Mucosa of rectum (tissue), 2 donors: Measurements from ENCODE around the gene NEIL1.

Source experiments
- H3K27ac ChIP-seq, 2 donors: one replicate each; pipeline ENCODE4 v1.7.0; 2013; ENCODE audit warnings: inconsistent platforms in 2 of 2, low read depth in 2 of 2, low read length in 2 of 2
- H3K27me3 ChIP-seq, 2 donors: one replicate each; pipeline ENCODE4 v1.7.0; 2013; ENCODE audit warnings: low read length in 2 of 2; ENCODE audit not compliant: control insufficient read depth in 2 of 2, insufficient read depth in 2 of 2
- H3K36me3 ChIP-seq, 2 donors: one replicate each; pipeline ENCODE4 v1.7.0; 2013; ENCODE audit warnings: low read length in 2 of 2; ENCODE audit not compliant: control insufficient read depth in 2 of 2, insufficient read depth in 2 of 2
- H3K4me1 ChIP-seq, 2 donors: one replicate each; pipeline ENCODE4 v1.7.0; 2013; ENCODE audit warnings: low read length in 2 of 2, mild to moderate bottlenecking in 1 of 2; ENCODE audit not compliant: control insufficient read depth in 2 of 2, insufficient read depth in 2 of 2
- H3K4me3 ChIP-seq, 2 donors: one replicate each; pipeline ENCODE4 v1.7.0; 2013; ENCODE audit warnings: low read length in 2 of 2
- H3K9ac ChIP-seq, 2 donors: one replicate each; pipeline ENCODE4 v1.7.0; 2013; ENCODE audit warnings: low read length in 2 of 2, low read depth in 1 of 2, mild to moderate bottlenecking in 1 of 2
- H3K9me3 ChIP-seq, 2 donors: one replicate each; pipeline ENCODE4 v1.7.0; 2013; ENCODE audit warnings: low read length in 2 of 2; ENCODE audit not compliant: control insufficient read depth in 2 of 2
- donor health status: healthy.
- donor health status: Normal muscosa, but diverticular disease.

Gene NEIL1

DNA sequence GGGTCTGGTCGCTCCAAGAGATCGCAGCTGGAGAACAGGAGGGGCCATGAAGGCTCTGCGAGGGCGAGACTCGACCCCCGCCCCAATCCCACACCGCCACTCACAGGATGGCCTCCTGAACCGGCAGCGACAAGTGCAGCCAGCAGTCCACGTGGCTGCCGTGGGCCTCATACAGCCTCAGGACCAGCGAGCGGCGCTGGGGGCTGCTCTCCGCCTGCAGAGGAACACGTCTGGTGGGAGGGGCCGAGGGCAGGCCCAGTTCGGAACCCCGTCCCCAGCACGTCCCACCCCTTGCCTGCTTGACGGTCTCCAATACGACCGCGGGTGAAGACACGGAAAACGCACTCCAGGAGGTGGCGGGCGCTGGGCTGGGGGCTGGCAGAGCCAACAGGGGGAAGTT is 9.2 kb downstream of the NEIL1 start:
- Histone ChIP-seq H3K27ac (no peak overlapping the region), H3K27me3 (no peaks in the 10 kb centered on the region), H3K36me3 (peaks cover 30 to 47% of the 10 kb centered on the region in 2 donors), H3K9ac (no peak overlapping the region), H3K4me3 (no peak overlapping the region), H3K4me1 (no peaks in the 10 kb centered on the region), H3K9me3 (no peaks in the 10 kb centered on the region)

DNA sequence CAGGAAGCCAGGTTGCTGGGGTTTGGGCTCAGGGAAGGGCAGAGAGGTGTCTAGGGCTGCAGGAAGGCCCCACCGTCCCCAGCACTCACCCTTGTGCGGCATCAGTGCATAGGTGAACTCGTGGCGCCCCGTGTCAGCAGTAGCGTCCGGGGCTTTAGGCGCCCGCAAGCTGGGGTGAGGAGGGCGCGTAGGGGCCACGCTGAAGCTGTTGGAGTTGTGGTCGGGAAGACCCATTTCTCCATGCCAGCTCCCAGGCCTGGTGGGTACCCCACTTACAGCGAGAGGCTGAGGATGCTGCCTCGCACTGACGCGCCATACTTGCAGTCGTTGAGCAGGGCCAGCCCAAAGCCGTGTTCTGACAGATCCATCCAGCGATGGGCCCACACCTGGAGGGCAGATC is 9.7 kb downstream of the NEIL1 start:
- Histone ChIP-seq H3K27me3 (no peaks in the 10 kb centered on the region), H3K4me1 (no peaks in the 10 kb centered on the region), H3K9me3 (no peaks in the 10 kb centered on the region), H3K36me3 (peaks cover 35 to 52% of the 10 kb centered on the region in 2 donors), H3K4me3 (no peak overlapping the region), H3K9ac (no peak overlapping the region), H3K27ac (no peak overlapping the region)

DNA sequence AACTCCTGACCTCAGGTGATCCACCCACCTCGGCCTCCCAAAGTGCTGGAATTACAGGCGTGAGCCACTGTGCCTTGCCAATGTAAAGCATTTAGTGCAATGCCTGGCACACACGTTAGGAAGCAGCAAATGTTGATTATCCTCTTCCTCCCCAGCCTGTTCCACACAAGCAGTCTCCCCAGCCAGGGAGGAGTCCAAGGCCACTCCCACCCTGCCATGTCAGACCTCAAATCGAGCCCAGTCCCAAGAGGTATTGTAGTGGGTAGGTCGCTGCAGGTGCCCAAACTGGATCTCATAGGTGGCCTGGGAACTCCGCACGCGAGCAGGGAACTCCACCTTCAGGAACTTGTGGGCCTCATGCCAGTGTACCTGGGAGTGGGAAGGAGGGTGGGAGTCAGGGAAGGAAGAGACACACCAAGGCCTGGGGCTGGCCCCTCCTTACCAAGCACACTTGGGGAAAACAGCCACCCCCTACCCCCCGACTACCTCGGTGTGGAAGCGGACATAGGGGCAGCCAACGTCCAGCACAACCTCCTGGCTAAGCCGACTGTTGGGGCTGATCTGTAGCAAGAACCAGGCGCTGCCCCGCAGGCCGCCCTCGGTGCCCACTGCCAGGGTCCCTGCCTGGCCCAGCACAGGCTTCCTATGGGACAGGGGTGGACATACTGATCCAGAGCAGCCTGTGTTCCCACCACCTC is 11.3 kb downstream of the NEIL1 start:
- H3K9me3 ChIP-seq: no peaks in the 10 kb centered on the region
- H3K27ac ChIP-seq: no peak overlapping the region
- no peaks in the 10 kb centered on the region for H3K27me3 ChIP-seq
- H3K4me1 ChIP-seq: no peaks in the 10 kb centered on the region
- no peak overlapping the region for H3K4me3 ChIP-seq
- H3K36me3 ChIP-seq: peaks cover 39 to 67% of the 10 kb centered on the region in 2 donors
- no peak overlapping the region for H3K9ac ChIP-seq

DNA sequence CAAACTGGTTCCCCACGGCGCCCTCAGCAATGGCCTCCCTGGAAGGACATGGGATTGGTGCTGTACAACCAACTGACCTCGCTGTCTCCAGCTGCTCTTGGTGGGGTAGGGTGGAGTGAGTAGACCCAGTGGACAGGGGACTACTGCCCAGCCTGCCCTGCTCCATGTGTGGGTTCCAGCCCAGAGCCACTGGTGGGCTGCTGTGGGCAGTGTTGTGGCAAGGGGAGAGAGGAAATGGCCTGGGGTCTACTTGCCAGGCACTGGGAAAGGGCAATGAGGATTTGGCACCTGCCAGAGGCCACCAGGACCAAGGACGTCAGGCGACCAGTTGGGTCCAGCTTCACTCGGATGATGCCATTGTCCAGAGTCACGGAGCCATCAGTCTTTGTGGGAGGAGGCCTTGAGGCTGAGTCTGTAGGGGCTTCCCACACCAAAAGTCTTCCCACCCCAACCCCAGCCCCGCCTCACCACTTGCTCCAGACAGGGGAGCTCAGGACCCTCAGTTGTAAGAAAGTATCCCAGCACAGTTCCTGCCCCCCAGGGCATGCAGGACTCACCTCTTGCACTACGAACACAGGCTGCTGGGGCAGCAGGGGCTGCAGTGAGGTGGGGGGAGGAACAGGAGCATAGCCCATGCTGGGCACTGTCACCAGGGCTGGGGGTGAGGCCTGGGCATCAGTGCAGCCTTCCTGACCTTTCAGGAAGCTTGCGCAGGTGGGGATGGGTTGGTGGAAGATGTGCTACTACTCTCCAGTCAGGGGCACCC is 12.1 kb downstream of the NEIL1 start:
- Histone ChIP-seq H3K9ac (no peak overlapping the region), H3K4me1 (no peaks in the 10 kb centered on the region), H3K4me3 (no peak overlapping the region), H3K27me3 (no peaks in the 10 kb centered on the region), H3K9me3 (no peaks in the 10 kb centered on the region), H3K36me3 (peaks cover 41 to 67% of the 10 kb centered on the region in 2 donors), H3K27ac (no peak overlapping the region)

DNA sequence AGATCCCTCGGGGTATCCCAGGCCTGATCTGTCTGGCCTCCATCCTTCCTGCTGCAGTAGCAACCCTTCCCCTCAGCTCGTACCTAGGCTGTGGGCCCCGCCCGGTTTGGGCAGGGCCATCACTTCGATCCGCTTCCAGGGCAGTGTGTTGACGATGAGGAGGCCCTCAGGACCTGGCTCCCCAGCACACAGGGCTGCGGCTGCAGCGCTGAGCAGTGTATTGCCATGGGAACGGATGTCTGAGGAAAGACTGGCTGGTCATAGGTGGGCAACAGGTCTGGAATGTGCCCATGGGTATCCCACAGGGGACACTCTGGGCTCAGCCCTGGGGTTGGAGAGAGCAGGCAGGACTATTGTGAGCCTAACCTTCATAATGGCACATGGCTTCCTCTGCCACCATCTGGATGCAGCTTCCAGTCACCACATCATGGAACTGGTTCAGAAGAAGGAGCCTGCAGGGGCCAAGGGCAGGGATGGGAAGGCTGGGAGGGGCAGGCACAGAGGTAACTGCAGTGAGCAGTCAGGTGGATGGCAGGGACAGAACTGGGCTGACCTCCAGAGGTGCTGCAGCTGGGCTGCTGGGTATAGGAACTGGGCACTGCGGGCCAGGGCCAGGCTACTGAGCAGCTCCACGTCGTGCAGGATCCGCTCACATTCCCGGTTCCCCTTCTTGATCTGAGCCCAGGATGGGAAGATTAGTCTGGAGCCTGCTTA is 12.9 kb downstream of the NEIL1 start:
- Histone ChIP-seq H3K9ac (no peak overlapping the region), H3K36me3 (peaks cover 44 to 73% of the 10 kb centered on the region in 2 donors), H3K27ac (no peak overlapping the region), H3K9me3 (no peaks in the 10 kb centered on the region), H3K27me3 (no peaks in the 10 kb centered on the region), H3K4me3 (no peak overlapping the region), H3K4me1 (no peaks in the 10 kb centered on the region)

DNA sequence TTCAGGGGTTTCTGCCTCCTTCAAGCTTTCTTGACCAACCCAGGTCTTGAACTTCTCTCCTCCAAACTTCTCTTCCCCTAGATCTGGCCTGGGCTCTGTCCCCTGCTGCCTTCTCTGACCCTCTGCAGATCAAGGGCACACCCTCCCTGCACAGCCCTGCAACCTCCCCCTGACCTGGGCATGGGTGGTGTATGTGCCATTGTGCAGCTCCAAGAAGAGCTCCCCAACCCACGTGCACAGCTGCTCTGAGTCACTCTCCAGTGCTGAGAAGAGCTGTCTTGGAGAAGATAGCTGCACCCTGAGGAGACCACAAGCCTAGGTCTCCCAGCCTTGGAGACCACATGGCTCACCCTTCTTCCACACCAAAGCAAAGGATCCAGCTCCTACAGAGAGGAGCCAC is 13.6 kb downstream of the NEIL1 start:
- no peak overlapping the region for H3K27ac ChIP-seq
- H3K9ac ChIP-seq: no peak overlapping the region
- no peaks in the 10 kb centered on the region for H3K4me1 ChIP-seq
- no peaks in the 10 kb centered on the region for H3K27me3 ChIP-seq
- peaks cover 48 to 71% of the 10 kb centered on the region in 2 donors for H3K36me3 ChIP-seq
- no peak overlapping the region for H3K4me3 ChIP-seq
- no peaks in the 10 kb centered on the region for H3K9me3 ChIP-seq

DNA sequence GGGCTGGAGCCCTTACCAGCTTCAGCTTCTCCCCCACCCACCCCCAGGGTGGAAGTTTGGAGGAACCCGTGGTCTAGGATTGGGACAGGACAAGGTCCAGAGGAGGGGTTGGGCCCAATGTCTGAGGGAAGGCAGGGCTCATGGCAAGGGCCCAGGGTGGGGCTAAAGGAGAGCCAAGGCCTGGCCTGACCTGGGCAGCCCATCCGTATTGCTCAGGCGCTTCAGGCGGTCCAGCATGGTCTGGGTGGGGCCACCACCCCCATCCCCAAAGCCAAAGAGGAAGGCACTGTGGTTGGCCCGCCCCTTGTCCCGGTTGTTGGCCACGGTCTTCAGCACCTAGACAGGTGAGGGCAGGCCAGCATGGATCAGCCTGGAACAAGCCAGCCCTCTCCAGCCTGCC is 14.0 kb downstream of the NEIL1 start:
- Histone ChIP-seq H3K4me3 (no peak overlapping the region), H3K9me3 (no peaks in the 10 kb centered on the region), H3K27ac (no peak overlapping the region), H3K36me3 (peaks cover 48 to 72% of the 10 kb centered on the region in 2 donors), H3K27me3 (no peaks in the 10 kb centered on the region), H3K4me1 (no peaks in the 10 kb centered on the region), H3K9ac (no peak overlapping the region)

DNA sequence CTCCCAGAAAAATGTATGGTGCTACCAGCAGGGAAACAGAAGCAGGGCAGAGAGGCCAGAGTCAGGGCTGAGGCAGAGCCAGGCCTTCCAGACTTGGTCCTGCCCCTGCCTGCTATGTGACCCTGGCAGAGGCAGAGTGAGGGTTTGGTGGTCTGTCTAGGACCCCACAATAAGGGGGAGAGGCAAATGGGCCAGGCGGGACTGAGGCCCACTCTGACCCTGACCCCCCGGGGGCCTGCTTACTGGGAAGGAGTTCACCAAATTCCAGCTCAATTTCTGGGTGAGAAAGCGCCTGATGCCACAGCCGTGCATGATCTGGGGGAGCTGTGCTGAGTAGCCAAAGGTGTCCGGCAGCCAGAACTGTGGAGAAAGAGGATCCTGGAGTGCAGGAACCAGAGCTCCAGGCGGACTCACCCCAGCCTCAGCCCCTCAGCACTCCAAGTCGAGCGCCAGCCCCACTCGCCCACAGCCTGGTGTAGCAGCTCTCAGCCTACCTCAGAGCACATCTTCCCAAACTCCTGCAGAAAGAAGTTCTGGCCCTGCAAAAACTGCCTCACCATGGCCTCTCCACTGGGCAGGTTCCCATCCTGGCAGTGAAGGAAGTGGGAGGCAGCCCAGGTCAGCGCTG is 14.6 kb downstream of the NEIL1 start:
- Histone ChIP-seq H3K4me1 (no peaks in the 10 kb centered on the region), H3K27ac (no peak overlapping the region), H3K9me3 (no peaks in the 10 kb centered on the region), H3K36me3 (peaks cover 49 to 72% of the 10 kb centered on the region in 2 donors), H3K4me3 (no peak overlapping the region), H3K27me3 (no peaks in the 10 kb centered on the region), H3K9ac (no peak overlapping the region)

DNA sequence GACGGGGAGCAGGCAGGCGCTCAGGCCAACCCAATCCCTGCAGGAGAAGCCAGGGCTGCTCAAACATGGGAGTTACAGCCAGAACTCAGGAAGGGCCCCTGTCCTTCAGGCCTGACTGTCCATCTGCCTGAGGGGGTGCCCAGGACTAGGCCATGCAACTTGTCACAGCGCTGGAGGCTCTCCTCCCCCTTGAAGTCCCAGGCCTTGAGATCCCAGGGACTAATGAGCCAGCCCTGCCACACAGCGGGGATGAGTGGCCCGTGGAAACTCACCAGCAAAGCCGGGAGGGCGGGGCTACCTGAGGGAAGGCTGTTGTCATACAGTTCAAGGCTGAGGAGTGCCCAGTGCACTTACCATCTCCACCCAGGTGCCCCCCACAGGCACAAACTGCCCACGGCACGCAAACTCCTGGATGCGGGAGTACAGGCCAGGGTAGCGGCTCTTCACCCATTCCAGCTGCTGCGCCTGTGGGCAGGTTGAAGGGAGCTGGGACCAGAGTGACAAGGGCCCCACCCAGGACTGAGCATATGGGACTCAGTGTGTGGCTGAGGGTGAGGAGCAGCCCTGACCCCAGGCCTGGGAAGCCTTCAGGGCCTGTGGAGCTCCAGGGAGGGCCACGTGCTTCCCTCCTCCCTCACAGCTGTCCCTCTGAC is 15.3 kb downstream of the NEIL1 start:
- no peak overlapping the region for H3K9ac ChIP-seq
- peaks cover 0 to under 1% of the 10 kb centered on the region in 2 donors for H3K4me1 ChIP-seq
- no peak overlapping the region for H3K27ac ChIP-seq
- H3K27me3 ChIP-seq: no peaks in the 10 kb centered on the region
- no peak overlapping the region for H3K4me3 ChIP-seq
- no peaks in the 10 kb centered on the region for H3K9me3 ChIP-seq
- H3K36me3 ChIP-seq: peaks cover 50 to 74% of the 10 kb centered on the region in 2 donors
